ENCODE data around the gene IGF2BP2.
"Not testable (repeated sequence)": the region's sequence is repeated elsewhere in the genome, so short reads cannot be mapped to it uniquely, and the experiment has no call there.

Gene IGF2BP2

DNA sequence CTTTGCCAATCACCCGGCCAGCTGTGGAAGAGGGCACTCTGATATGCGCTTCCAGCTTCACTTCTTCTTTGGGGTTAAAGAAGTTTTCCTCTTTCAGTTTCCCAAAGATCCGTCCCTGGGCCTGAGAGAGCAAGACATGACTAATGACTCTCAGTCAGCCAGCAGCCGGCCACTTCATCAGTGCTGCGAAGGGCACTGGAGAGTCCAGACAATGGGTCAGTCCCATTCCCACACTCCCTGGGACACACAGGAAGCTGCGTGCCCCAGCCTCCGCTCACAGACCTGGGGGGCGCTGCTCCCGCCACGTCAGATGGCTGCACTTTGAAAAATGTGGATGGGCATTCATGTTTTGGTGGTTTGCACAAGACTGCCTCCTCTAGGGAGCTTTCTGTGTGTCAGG, 175.4 kb downstream of the IGF2BP2 start:
- no peak overlapping the region for H3K4me3 ChIP-seq
- TF ChIP-seq, protein P1, sequence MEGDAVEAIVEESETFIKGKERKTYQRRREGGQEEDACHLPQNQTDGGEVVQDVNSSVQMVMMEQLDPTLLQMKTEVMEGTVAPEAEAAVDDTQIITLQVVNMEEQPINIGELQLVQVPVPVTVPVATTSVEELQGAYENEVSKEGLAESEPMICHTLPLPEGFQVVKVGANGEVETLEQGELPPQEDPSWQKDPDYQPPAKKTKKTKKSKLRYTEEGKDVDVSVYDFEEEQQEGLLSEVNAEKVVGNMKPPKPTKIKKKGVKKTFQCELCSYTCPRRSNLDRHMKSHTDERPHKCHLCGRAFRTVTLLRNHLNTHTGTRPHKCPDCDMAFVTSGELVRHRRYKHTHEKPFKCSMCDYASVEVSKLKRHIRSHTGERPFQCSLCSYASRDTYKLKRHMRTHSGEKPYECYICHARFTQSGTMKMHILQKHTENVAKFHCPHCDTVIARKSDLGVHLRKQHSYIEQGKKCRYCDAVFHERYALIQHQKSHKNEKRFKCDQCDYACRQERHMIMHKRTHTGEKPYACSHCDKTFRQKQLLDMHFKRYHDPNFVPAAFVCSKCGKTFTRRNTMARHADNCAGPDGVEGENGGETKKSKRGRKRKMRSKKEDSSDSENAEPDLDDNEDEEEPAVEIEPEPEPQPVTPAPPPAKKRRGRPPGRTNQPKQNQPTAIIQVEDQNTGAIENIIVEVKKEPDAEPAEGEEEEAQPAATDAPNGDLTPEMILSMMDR (IDR thresholded peaks at IDR 0.05), result no peak
- no peak for DNase-seq (ENCODE audit: low spot score)
- H3K27ac ChIP-seq, result no peak overlapping the region

DNA sequence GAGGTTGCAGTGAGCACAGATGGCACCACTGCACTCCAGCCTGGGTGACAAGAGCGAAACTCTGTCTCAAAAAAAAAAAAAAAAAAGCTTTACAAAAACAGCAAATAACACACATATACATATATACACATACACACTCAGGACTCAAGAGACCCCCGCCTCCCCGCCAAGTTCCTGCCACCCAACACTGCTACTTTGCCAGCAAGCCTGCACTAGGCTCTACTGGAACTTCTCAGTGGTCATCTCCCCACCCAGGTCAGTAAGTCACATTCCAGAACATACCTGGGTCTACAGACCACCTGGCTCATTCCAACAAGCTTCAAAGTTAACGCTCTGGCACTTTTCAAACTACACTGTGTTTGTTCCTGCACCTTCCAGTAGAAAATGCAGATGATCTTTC, 176.4 kb downstream of the IGF2BP2 start:
- TF ChIP-seq, protein P1 (IDR thresholded peaks at IDR 0.05), result no peak
- no peak overlapping the region for H3K4me3 ChIP-seq
- no peak for DNase-seq (ENCODE audit: low spot score)
- no peak overlapping the region for H3K27ac ChIP-seq

DNA sequence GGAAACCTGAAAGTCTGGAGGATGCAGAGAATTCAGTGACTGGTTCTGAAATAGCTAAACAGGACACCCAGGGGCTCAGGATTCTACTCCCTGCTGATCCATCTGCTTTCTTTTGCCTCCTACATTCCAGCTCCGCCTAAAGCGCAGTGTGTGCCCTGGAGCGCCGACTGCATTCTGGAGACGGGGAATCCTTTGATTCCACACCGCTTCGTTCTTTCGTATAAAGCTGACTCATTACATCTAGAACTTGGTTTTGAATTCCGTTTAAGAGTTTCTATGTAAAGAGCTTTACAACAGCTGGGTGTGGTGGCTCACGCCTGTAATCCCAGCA, 177.0 kb downstream of the IGF2BP2 start:
- peak; percentile 26 for DNase-seq (ENCODE audit: low spot score)
- TF ChIP-seq, protein P1 (IDR thresholded peaks at IDR 0.05), result no peak
- Histone ChIP-seq H3K4me3 (no peak overlapping the region), H3K27ac (no peak overlapping the region)

DNA sequence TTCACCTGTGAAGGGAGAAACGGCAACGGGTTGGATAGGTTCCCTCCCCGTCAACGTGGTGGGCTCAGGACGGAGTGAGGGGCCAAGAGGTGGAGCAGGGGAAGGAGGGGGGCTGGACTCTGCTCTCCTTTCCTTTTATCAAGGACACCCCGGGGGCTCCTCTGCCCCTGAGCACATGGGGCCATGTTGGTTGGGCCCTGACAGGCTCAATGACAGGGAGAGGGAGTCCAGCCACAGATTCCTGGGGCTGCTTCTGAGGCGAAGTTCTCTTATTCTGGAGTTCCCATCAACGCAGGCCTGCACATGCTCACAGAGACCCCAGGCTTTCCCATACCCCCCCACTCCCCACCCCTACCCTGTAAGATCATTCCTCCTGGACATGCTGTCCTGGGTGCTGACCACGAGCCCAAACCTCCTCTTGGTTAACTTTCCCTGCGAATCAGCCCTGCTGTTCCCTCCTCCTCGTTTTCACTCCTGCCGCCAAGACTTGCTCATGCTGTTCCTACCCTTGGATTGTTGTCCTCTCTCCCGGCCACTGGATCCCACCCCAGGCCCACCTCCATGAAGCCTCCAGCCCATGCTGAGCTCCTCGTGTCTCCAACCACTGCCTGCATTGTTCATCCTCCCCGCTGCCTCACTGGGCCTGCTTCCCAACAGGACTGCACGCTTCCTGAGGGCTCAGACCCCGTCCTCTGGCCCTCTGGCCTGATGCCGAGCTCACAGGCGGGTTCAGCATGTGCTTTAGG, 177.5 kb downstream of the IGF2BP2 start:
- TF ChIP-seq, protein P1 (IDR thresholded peaks at IDR 0.05), result no peak
- no peak for DNase-seq (ENCODE audit: low spot score)
- Histone ChIP-seq H3K4me3 (no peak overlapping the region), H3K27ac (no peak overlapping the region)

DNA sequence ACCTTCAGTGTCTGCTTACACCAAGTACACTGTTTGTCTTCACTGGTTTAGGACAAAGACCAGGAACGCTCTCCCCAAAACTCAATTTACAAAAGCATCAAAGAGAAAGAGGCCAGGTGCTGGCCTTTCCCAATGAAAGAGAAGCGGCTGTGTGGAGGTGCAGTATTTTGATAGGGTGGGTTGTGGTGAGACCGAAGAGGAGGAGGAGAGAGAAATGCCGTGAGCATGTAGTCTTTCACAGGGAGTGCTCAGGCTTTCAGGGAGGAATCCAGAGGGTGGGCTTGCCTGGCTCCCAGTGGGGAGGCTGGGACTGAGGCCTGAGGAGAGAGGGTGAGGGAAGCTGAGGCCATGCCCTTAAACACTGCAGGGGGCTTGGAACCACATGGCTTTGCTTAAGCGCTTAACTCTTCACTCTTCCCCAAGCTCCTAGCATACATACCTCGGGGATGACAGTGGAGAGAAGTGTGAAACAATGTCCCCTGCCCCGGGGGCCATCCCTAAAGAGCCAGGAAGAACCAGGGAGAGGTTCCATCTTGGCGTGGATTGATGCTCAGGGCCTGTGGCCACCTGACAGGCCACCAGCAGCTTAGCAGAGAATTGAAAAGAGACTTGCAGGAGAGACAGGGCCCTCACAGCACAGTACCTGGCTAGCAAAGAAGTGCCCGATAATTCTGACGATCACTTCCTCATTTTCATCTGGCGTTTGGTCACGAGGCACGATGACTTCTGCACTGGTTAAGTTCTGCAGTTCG, 178.3 kb downstream of the IGF2BP2 start:
- TF ChIP-seq, protein P1 (IDR thresholded peaks at IDR 0.05), result no peak
- Histone ChIP-seq H3K27ac (no peak overlapping the region), H3K4me3 (no peak overlapping the region)
- no peak for DNase-seq (ENCODE audit: low spot score)

DNA sequence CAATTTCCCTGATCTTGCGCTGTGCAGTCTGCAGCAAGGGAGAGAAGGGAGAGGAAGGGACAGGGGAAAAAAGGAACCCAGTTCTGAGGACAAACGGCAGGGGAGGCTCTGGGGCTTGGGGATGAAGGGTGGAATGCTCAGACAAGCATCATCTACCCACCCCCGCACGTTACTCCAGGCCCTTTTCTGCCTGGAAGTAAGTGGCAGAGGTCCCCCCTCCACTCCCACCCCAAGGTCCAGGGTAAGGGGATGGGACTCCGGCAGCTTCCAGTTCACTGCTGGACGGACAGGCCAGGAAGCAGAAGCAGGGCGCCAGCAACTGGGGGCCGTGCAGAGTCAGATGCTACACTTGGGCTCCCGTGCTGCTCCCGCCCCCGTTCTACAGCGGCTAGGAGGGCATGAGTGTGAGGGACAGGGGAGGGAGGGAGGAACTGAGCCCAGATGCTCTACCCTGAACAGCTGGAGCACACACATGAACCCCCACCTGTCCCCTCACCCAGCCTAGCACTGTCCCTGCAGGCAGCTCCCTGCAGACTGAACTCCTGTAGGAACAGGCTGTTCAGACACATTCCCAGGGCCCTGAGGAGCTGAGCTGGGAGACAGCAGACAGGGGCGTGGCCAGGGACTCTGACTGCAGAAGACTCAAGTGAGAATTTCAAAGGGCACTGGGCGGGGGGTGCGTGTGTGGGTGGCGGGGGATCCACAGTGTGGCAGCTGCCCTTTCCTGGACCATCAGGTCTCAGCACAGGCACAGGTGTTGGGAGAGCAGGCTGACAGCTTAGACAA, 179.1 kb downstream of the IGF2BP2 start:
- Histone ChIP-seq H3K27ac (no peak overlapping the region), H3K4me3 (no peak overlapping the region)
- no peak for DNase-seq (ENCODE audit: low spot score)
- TF ChIP-seq, protein P1 (IDR thresholded peaks at IDR 0.05), result no peak

DNA sequence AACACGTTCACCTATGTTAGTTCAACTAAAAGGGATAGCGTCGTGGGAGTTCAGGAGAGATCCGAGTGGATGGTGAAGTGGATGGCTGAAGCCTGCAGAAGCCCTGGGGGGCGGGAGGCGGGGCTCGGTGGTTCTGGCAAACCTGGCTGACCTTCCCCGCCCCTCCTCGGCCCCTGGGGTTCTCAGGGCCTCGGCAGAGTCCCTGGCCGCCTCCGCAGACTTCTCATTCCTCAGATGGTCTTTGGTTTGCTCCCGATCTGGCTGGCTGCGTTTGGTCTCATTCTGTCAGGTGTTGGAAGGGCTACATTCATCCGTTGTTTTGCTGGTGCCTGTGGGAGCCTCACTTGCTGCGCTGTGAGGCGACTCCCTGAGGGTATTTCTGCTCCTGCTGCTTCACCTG, 179.7 kb downstream of the IGF2BP2 start:
- H3K27ac ChIP-seq; H3K4me3 ChIP-seq; DNase-seq (ENCODE audit: low spot score): not testable (repeated sequence)

All from coronary artery (tissue), 2 donors.